NB4 (cell line): Measurements from ENCODE around the gene PCDHGA6.

ENCODE experiments used
- DNase-seq: peaks from one replicate; pipeline ENCODE4 v3.0.0; 2010; ENCODE audit warnings: low read depth
- H3K4me3 ChIP-seq: one replicate; pipeline ENCODE4 v1.5.1; 2011; ENCODE audit warnings: mild to moderate bottlenecking, low read depth, low read length, moderate library complexity
- CTCF ChIP-seq: IDR thresholded peaks from one replicate; pipeline ENCODE4 v1.5.1; 2012; ENCODE audit warnings: low read depth, low read length
- MAX ChIP-seq: IDR thresholded peaks from 2 replicates; pipeline ENCODE4 v1.6.1; 2011; ENCODE audit warnings: low read depth, low read length
- MYC ChIP-seq: IDR thresholded peaks from 2 replicates; pipeline ENCODE4 v1.6.1; 2011; ENCODE audit warnings: low read depth, low read length
- POLR2A ChIP-seq: IDR thresholded peaks from 2 replicates; pipeline ENCODE4 v1.6.1; 2011; ENCODE audit warnings: mild to moderate bottlenecking; ENCODE audit not compliant: insufficient read length; ENCODE audit errors: extremely low read depth

The PCDHGA6 gene

GRCh38 chr5:141359790-141360426, 13.8 kb upstream of the PCDHGA6 start, which contains the start of gene PCDHGB2:
PCDHGB2 (plus strand) TSS chr5:141359994; CDS start chr5:141360136, 142 bp downstream.
- no peak; the same call in 1 of the 2 replicates for TF ChIP-seq MYC
- TF ChIP-seq MAX: no peak
- TF ChIP-seq CTCF: peak; percentile 62
- DNase-seq: peak; percentile 76
- H3K4me3 ChIP-seq: peak within 1 kb of the TSS; percentile 75

- H3K4me3 ChIP-seq: peak overlapping the region; percentile 75
- no peak for TF ChIP-seq CTCF
- TF ChIP-seq MAX: no peak
- TF ChIP-seq POLR2A: no peak
- no peak for DNase-seq
Measured at GRCh38 chr5:141360685-141361084, 13.0 kb upstream of the PCDHGA6 start.

- no peak for DNase-seq
- no peak overlapping the region for H3K4me3 ChIP-seq
- TF ChIP-seq MYC (no peak), CTCF (no peak), MAX (no peak), POLR2A (no peak)
Measured at GRCh38 chr5:141362719-141363118, 11.0 kb upstream of the PCDHGA6 start.

- TF ChIP-seq CTCF: no peak
- no peak for TF ChIP-seq POLR2A
- TF ChIP-seq MYC: no peak
- no peak for TF ChIP-seq MAX
- H3K4me3 ChIP-seq: no peak within 1 kb of the TSS
Measured at GRCh38 chr5:141363952-141364660, 9.6 kb upstream of the PCDHGA6 start, which contains the start of gene PCDHGA5. PCDHGA5 (plus strand) TSS chr5:141364162; CDS start chr5:141364331, 169 bp downstream.

GRCh38 chr5:141366016-141366896, 7.4 kb upstream of the PCDHGA6 start:
- no peak for TF ChIP-seq POLR2A
- TF ChIP-seq MAX: no peak
- TF ChIP-seq CTCF: no peak
- TF ChIP-seq MYC: no peak
- no peak overlapping the region for H3K4me3 ChIP-seq
- no peak for DNase-seq

More at GRCh38 chr5:141363952-141364660, 9.6 kb upstream of the PCDHGA6 start, which contains the start of gene PCDHGA5:
- no peak for DNase-seq
